Measurements from ENCODE around the gene TNFSF13. TPM values are rescaled to one million over a fixed set of nuclear protein-coding genes. Genes with fewer than 3 reads are reported as not detected.
A peak's percentile ranks its signal among the peaks of the same experiment; 100 is the strongest.

Gene TNFSF13
- total and polyA plus RNA-seq, 8 donors: 13.5 to 87.4 (median 20.8) TPM

DNA sequence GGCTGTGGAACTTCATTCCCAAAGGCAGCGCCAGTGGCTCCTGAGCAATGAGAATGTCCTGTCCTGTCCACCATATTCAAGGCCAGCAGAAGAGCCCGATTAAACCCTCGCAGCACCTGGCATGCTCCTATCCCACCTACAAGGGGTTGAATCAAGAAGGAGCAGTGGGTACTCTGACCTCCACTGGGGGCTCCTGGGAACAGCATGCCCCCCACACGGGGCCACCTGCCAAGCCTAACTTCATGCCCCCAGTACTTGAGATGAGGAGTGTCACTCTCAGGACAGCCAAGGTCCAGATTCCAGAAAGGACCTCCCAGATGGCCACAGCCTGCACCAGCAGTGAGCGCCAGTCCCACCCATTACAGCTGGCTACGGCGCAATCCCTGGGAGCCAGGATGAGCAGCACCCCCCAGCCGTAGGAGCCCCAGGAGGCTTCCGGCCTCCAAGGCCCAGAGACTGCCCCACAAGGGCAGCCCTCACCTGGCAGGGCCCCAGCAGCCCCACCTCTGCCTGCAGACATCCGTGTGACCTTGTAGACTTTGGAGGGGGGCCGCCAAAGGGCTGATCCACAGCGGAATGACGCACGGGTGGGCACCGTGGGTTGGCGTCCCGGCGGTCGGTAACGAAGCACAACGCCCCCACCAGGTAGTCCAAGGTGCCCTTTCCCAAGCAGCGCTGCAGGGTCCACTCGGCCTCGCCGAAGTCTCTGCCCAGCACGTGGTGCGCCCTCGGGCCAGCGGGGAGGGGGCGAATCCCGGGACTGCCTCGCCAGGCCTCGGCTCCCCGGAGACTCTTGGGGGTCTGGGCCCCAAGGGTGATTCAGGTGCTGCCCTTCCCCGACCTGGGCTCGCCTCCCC is 24.1 kb downstream of the TNFSF13 start:
- H3K4me1 ChIP-seq: peaks cover 23 to 76% of the 10 kb centered on the region in 2 donors
- intact Hi-C loops (cut with DNase I): no loop called here
- no peak for ATAC-seq

DNA sequence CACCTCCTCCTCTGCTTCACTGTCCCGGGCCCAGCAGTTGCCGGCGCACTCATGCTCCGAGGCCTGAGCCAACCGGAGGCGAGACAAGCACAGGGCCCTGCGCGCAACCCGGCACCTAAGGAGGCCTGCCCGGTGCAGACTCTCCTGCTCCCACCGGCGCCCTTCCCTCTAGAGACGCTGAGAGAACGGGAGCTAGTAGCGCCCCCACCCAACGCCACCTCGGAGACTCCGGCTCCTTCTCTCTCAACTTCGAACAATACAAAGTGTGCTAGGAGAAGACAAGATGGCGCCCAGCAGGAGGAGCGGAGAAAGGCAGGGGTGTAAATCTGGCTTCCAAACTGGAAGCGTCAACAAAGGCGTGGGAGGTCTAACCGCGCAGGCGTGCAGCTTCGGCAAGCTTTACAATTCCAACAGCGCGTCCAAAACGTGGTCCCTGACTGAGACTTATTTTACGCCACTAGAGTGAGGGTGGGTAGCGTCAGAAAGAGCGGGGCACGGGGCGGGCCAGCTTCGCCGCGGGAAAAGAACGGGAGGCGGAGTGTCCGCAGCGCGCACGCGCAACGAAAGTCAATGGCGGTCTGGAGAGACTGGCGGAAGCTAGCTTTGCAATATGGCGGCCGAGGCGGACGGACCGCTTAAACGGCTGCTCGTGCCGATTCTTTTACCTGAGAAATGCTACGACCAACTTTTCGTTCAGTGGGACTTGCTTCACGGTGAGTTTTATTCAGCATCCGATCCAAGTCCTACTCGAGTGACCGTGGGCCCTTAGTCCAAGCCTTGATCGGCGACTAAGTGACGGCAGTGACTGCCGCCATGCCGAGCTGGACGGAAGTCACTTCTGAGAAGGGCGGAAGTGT is 24.9 kb downstream of the TNFSF13 start, which contains the start of gene MPDU1:
Gene MPDU1, plus strand, starts transcription at position 600 of the 857 bp plus-strand sequence. Its CDS starts 11 bp downstream, at position 611.
- TF ChIP-seq, protein P1, sequence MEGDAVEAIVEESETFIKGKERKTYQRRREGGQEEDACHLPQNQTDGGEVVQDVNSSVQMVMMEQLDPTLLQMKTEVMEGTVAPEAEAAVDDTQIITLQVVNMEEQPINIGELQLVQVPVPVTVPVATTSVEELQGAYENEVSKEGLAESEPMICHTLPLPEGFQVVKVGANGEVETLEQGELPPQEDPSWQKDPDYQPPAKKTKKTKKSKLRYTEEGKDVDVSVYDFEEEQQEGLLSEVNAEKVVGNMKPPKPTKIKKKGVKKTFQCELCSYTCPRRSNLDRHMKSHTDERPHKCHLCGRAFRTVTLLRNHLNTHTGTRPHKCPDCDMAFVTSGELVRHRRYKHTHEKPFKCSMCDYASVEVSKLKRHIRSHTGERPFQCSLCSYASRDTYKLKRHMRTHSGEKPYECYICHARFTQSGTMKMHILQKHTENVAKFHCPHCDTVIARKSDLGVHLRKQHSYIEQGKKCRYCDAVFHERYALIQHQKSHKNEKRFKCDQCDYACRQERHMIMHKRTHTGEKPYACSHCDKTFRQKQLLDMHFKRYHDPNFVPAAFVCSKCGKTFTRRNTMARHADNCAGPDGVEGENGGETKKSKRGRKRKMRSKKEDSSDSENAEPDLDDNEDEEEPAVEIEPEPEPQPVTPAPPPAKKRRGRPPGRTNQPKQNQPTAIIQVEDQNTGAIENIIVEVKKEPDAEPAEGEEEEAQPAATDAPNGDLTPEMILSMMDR (IDR thresholded peaks at IDR 0.05): peak in 1 of 2 donors; percentile 12
- peak within 1 kb of the TSS; percentile 97 to 98 for H3K27ac ChIP-seq
- no peaks in the 10 kb centered on the region for H3K9me3 ChIP-seq
- peak within 1 kb of the TSS; percentile 60 to 100 for H3K4me3 ChIP-seq
- H3K27me3 ChIP-seq: no peaks in the 10 kb centered on the region
- peaks cover 0 to 46% of the 10 kb centered on the region in 2 donors for H3K36me3 ChIP-seq
- peak; percentile 97 to 99 (median 98) for DNase-seq
- H3K4me1 ChIP-seq: peaks cover 25 to 76% of the 10 kb centered on the region in 2 donors
- peak; percentile 83 for ATAC-seq
- intact Hi-C loops (cut with DNase I): no loop called here

More for the DNA sequence above, 24.1 kb downstream of the TNFSF13 start:
- Histone ChIP-seq H3K27me3 (no peaks in the 10 kb centered on the region), H3K27ac (peak overlapping the region; percentile 97 to 98), H3K36me3 (peaks cover 0 to 46% of the 10 kb centered on the region in 2 donors), H3K4me3 (peak overlapping the region; percentile 60 to 100), H3K9me3 (no peaks in the 10 kb centered on the region)
- no peak for DNase-seq
- TF ChIP-seq, protein P1 (IDR thresholded peaks at IDR 0.05): no peak

DNA sequence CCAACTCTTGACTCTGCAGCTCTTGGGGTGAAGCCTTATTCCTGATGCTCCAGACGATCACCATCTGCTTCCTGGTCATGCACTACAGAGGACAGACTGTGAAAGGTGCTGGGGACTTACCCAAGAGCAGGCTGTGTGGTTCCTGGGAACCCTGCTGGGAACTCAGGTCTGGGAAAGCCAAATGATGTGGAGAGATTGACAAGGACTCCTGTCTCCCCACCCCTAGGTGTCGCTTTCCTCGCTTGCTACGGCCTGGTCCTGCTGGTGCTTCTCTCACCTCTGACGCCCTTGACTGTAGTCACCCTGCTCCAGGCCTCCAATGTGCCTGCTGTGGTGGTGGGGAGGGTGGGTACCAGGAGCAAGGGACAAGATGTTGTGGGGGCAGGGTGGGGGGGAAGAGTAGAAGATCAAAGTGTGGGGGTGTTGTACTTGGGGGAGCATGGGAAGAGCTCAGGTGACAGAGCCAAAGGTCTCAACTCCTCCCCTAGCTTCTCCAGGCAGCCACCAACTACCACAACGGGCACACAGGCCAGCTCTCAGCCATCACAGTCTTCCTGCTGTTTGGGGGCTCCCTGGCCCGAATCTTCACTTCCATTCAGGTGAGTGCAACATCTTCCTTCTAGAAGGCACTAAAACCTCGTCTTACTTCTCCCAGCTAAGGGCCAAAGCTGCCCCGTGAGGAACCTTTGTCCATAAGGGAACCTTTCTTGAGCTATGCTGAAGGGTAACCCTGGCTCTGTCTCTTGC is 28.3 kb downstream of the TNFSF13 start:
- intact Hi-C loops (cut with DNase I): no loop called here
- no peak for DNase-seq
- Histone ChIP-seq H3K36me3 (peaks cover 0 to 52% of the 10 kb centered on the region in 2 donors), H3K27me3 (no peaks in the 10 kb centered on the region), H3K4me3 (no peak overlapping the region), H3K4me1 (peaks cover 25 to 57% of the 10 kb centered on the region in 2 donors), H3K9me3 (no peaks in the 10 kb centered on the region), H3K27ac (peak overlapping the region; percentile 8 to 24)
- TF ChIP-seq, protein P1 (IDR thresholded peaks at IDR 0.05): no peak
- ATAC-seq: no peak

DNA sequence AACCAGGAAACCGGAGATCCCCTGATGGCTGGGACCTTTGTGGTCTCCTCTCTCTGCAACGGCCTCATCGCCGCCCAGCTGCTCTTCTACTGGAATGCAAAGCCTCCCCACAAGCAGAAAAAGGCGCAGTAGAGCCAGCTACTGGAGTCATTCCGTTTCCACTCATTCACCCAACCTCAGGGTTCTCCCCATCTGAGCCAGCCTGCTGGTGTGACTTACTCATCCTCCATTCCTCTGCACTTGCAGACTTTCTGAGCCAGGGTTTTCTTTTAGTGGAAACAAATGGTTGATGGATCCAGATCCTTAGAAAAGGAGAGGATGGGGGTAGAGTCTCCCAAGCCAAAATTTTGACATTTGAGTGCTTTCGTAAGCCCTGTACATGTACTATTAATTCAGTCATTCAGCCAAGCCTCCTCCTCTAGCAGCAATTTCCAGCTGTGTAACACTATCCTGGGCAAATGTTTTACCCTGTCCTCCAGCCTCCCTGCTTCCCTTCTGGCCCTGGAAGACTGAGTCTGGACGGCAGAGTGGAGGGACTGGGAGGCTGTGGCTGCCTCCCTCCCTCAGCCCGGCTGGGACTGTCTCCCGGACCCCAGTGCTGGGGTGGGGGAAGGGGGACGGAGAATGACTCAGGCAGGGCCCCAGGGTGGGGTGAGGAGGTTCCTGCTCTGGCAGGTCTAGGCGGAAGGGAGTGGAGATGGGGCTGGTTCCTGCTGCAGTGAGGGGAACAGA is 29.0 kb downstream of the TNFSF13 start:
- no peak for ATAC-seq
- intact Hi-C loops (cut with DNase I): no loop called here
- Histone ChIP-seq H3K9me3 (no peaks in the 10 kb centered on the region), H3K27ac (peak overlapping the region; percentile 24 to 26), H3K4me1 (peaks cover 18 to 50% of the 10 kb centered on the region in 2 donors), H3K27me3 (no peaks in the 10 kb centered on the region), H3K36me3 (peaks cover 0 to 60% of the 10 kb centered on the region in 2 donors), H3K4me3 (no peak overlapping the region)
- no peak for DNase-seq
- TF ChIP-seq, protein P1 (IDR thresholded peaks at IDR 0.05): no peak
